ENCODE data around the gene SH3RF2. TPM values are rescaled to one million over a fixed set of nuclear protein-coding genes. Genes with fewer than 3 reads are reported as not detected.

The SH3RF2 gene
- total and polyA plus RNA-seq, 9 of the 15 experiments (the other 6 are each of a cell fraction or from before 2014, with no cell fraction given), result 0.05 TPM; not detected in 8

DNA sequence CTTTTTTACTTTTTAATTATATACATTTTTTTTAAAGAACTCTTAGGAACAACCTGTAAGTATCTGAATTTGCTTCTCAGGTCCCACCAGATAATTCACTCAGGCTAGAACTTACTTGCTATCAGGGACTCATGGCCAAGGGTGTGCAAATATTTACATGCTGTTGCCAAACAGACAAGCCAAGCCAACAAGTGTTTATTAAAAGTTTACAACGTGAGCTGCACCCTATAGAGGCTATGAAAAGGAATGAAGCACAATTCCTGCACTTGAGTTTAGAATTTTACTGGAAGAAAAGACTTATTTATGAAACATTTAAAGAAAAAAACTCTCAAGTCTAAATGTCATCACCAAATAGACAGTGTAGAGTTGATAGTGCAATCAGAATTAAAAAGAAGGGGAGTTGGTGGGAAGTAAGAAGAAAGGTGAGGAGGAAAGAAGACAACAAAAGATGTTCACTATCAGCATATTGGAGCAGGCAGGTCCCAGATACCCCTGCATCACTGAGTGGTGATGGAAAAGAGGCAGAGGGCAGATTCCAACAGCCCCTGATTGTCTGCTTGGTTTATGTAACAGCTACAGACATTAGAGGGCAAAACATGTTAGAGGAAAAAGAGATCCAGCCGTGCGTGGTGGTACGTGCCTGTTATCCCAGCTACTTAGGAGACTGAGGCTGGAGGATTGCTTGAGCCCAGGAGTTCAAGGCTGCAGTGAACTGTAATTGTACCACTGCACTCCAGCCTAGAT is 32.8 kb downstream of the SH3RF2 start:
- Histone ChIP-seq H3K9me3 (replicated peaks; ENCODE audit: control insufficient read depth, insufficient read depth, low read depth, low read length) (no peaks in the 10 kb centered on the region), H3K27ac (ENCODE audit: extremely low read depth, low read depth, low read length) (no peak overlapping the region), H2AFZ (ENCODE audit: low read depth, low read length) (no peak overlapping the region), H3K79me2 (ENCODE audit: control insufficient read depth, insufficient read depth, low read length) (no peaks in the 10 kb centered on the region), H3K4me1 (replicated peaks in 1 of 2; ENCODE audit: control insufficient read depth in 2 of 2, insufficient read depth in 2 of 2, low read length in 2 of 2) (no peaks in the 10 kb centered on the region), H3K9ac (ENCODE audit: insufficient read depth in 1 of 2, low read depth in 2 of 2, low read length in 2 of 2) (no peak overlapping the region), H3K27me3 (ENCODE audit: control insufficient read depth in 2 of 2, insufficient read depth in 2 of 2, low read length in 2 of 2) (no peaks in the 10 kb centered on the region; a peak in 1 of 5 replicates), H3K36me3 (ENCODE audit: control insufficient read depth, insufficient read depth, low read length) (no peaks in the 10 kb centered on the region), H4K20me1 (replicated peaks; ENCODE audit: control insufficient read depth, insufficient read depth, low read length) (no peaks in the 10 kb centered on the region), H3K9me1 (ENCODE audit: control insufficient read depth, insufficient read depth, low read length) (no peaks in the 10 kb centered on the region), H3K4me3 (no peak overlapping the region), H3K4me2 (ENCODE audit: insufficient read depth, low read length) (no peak overlapping the region)
- ChIA-PET POLR2A (interaction anchor here (0.7 kb wide), 1 partner anchor 11 kb away, joined by 4 read pairs; no protein-coding TSS in a partner anchor), CTCF (ENCODE audit: low intra/inter-chr PET ratio) (no interaction called here)
- BruUV-seq (replicated peaks), result no TSS peak
- no peak for ATAC-seq
- no peak for TF ChIP-seq NRF1 (conservative IDR thresholded peaks at IDR 0.05 in 1 of 2, IDR thresholded peaks at IDR 0.05 in 1 of 2)
- no peak for TF ChIP-seq ZNF407 (IDR thresholded peaks at IDR 0.05; ENCODE audit: low read depth)
- no peak for TF ChIP-seq CTBP1 (IDR thresholded peaks at IDR 0.05; ENCODE audit: borderline replicate concordance)
- TF ChIP-seq, protein P1, sequence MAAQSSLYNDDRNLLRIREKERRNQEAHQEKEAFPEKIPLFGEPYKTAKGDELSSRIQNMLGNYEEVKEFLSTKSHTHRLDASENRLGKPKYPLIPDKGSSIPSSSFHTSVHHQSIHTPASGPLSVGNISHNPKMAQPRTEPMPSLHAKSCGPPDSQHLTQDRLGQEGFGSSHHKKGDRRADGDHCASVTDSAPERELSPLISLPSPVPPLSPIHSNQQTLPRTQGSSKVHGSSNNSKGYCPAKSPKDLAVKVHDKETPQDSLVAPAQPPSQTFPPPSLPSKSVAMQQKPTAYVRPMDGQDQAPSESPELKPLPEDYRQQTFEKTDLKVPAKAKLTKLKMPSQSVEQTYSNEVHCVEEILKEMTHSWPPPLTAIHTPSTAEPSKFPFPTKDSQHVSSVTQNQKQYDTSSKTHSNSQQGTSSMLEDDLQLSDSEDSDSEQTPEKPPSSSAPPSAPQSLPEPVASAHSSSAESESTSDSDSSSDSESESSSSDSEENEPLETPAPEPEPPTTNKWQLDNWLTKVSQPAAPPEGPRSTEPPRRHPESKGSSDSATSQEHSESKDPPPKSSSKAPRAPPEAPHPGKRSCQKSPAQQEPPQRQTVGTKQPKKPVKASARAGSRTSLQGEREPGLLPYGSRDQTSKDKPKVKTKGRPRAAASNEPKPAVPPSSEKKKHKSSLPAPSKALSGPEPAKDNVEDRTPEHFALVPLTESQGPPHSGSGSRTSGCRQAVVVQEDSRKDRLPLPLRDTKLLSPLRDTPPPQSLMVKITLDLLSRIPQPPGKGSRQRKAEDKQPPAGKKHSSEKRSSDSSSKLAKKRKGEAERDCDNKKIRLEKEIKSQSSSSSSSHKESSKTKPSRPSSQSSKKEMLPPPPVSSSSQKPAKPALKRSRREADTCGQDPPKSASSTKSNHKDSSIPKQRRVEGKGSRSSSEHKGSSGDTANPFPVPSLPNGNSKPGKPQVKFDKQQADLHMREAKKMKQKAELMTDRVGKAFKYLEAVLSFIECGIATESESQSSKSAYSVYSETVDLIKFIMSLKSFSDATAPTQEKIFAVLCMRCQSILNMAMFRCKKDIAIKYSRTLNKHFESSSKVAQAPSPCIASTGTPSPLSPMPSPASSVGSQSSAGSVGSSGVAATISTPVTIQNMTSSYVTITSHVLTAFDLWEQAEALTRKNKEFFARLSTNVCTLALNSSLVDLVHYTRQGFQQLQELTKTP (IDR thresholded peaks at IDR 0.05; ENCODE audit: low read depth in 1 of 2, partially characterized antibody in 2 of 2), result no peak
- TF ChIP-seq LEF1 (IDR thresholded peaks at IDR 0.05), result no peak
- no peak for FAIRE-seq
- no peak for DNase-seq (ENCODE audit: extremely low read depth in 1 of 4, low spot score in 3 of 4)
- intact Hi-C loops (cut with micrococcal nuclease) (no loop called here), in situ Hi-C loops (cut with MboI) (no loop called here)
- WGBS (ENCODE audit: insufficient coverage, low coverage, missing lambda C conversion rate), result 0% methylated on average over 4 of the region's 4 CpGs

Measured in K562 (cell line).